Coronary artery (tissue), 2 donors: ENCODE results near the gene HS6ST3.

ENCODE experiments used
- DNase-seq: peaks from one replicate; pipeline ENCODE4 v3.0.0-alpha.2; 2017; ENCODE audit warnings: low spot score
- H3K27ac ChIP-seq, 2 donors: fragments of 200-600 bp; sonication (generic); one replicate each; pipeline ENCODE4 v1.5.1; 2016 to 2019
- H3K4me3 ChIP-seq: fragments of 200-600 bp; sonication (generic); 2 replicates; pipeline ENCODE4 v1.5.1; 2016; ENCODE audit warnings: mild to moderate bottlenecking, moderate library complexity
- CTCF ChIP-seq: fragments of 200-600 bp; sonication (generic); IDR thresholded peaks from one replicate; pipeline ENCODE4 v1.5.1; 2019; ENCODE audit warnings: antibody characterized with exemption

The HS6ST3 gene

GRCh38 chr13:96581741-96582140, 491.8 kb downstream of the HS6ST3 start:
- no peak overlapping the region for H3K4me3 ChIP-seq
- TF ChIP-seq CTCF = no peak
- no peak overlapping the region for H3K27ac ChIP-seq
- DNase-seq = no peak

- no peak for TF ChIP-seq CTCF
- Histone ChIP-seq H3K4me3 (no peak overlapping the region), H3K27ac (no peak overlapping the region)
- DNase-seq = no peak
These were observed 525.3 kb downstream of the HS6ST3 start for GRCh38 chr13:96615252-96615651.

- TF ChIP-seq CTCF = no peak
These were observed 527.6 kb downstream of the HS6ST3 start for GRCh38 chr13:96617528-96617927.

GRCh38 chr13:96621634-96622183, 531.8 kb downstream of the HS6ST3 start:
- no peak for DNase-seq
- no peak for TF ChIP-seq CTCF
- no peak overlapping the region for H3K4me3 ChIP-seq
- no peak overlapping the region for H3K27ac ChIP-seq

More at GRCh38 chr13:96617528-96617927, 527.6 kb downstream of the HS6ST3 start:
- no peak overlapping the region for H3K4me3 ChIP-seq
- no peak for DNase-seq
- H3K27ac ChIP-seq = no peak overlapping the region

- H3K27ac ChIP-seq = no peak overlapping the region
- no peak for DNase-seq
- TF ChIP-seq CTCF = no peak
- no peak overlapping the region for H3K4me3 ChIP-seq
These were observed 539.4 kb downstream of the HS6ST3 start for GRCh38 chr13:96629331-96629730.

GRCh38 chr13:96632536-96633320, 542.8 kb downstream of the HS6ST3 start:
- no peak for DNase-seq
- no peak overlapping the region for H3K27ac ChIP-seq
- H3K4me3 ChIP-seq = no peak overlapping the region
- TF ChIP-seq CTCF = no peak
